K562 (cell line): ENCODE measurements around the gene SRRT. TPM values are rescaled to one million over a fixed set of nuclear protein-coding genes. Genes with fewer than 3 reads are reported as not detected.
A peak's percentile ranks its signal among the peaks of the same experiment; 100 is the strongest.

ENCODE experiments used
- ATAC-seq: fragments of 200-7000 bp; cut with Tn5 transposase; 3 replicates; pipeline ENCODE4 v1.9.1; 2020; ENCODE audit warnings: moderate library complexity
- BruUV-seq: library from RNA; stranded (reverse); fragments of 400-500 nt; replicated peaks from 2 replicates; lab custom pipeline; 2021; lab: Mats Ljungman, UMichigan
- CTCF ChIA-PET: fragments of 300-600 bp; formaldehyde crosslinking; extraction: SDS; loops from one replicate; lab custom pipeline; 2021; ENCODE audit warnings: low intra/inter-chr PET ratio; lab: Yijun Ruan, JAX
- POLR2A ChIA-PET: fragments of 300-600, 350-650 bp; sonication (Branson Sonifier 250); formaldehyde crosslinking; extraction: SDS; loops from one replicate; lab custom pipeline; 2021; ENCODE audit warnings: antibody characterized with exemption, inconsistent platforms; lab: Yijun Ruan, JAX
- DNase-seq, 4 experiments: peaks; one replicate each; pipeline versions ENCODE4 v3.0.0 to v3.0.0-alpha.2; 2011 to 2018; ENCODE audit warnings: low spot score in 3 of 4, mixed read lengths in 3 of 4; ENCODE audit errors: extremely low read depth in 1 of 4
- FAIRE-seq: peaks from 2 replicates; lab custom pipeline; 2011; peaks lifted over from hg19 to GRCh38; lab: Jason Lieb, UNC
- H2AFZ ChIP-seq: 2 replicates; pipeline ENCODE4 v1.6.0; 2011; ENCODE audit warnings: low read depth, low read length, control low read depth, inconsistent platforms
- H3K27ac ChIP-seq: fragments of 200-600 bp; 3 replicates; pipeline ENCODE4 v1.8.0; 2011; ENCODE audit warnings: low read depth, mild to moderate bottlenecking, control low read depth, inconsistent platforms, low read length, moderate library complexity, mixed read lengths; ENCODE audit errors: extremely low read depth
- H3K27me3 ChIP-seq, 2 experiments: fragments of 300-600 bp in 1 of 2; 2 replicates in 1 of 2; 3 replicates in 1 of 2; pipeline versions ENCODE4 v1.6.0 to v1.8.0; 2011; ENCODE audit warnings: inconsistent platforms in 2 of 2, low read length in 2 of 2, mild to moderate bottlenecking in 1 of 2, mixed read lengths in 1 of 2, moderate library complexity in 1 of 2; ENCODE audit not compliant: control insufficient read depth in 2 of 2, insufficient read depth in 2 of 2
- H3K36me3 ChIP-seq: fragments of 300-600 bp; 3 replicates; pipeline ENCODE4 v1.8.0; 2011; ENCODE audit warnings: mild to moderate bottlenecking, low read length, inconsistent platforms; ENCODE audit not compliant: control insufficient read depth, insufficient read depth
- H3K4me1 ChIP-seq, 2 experiments: fragments of 200-600 bp in 1 of 2; replicated peaks in 1 of 2; 2 replicates in 1 of 2; 3 replicates in 1 of 2; pipeline versions ENCODE4 v1.5.1 to v1.8.0; 2011; ENCODE audit warnings: inconsistent platforms in 2 of 2, low read length in 2 of 2, mild to moderate bottlenecking in 1 of 2, mixed read lengths in 1 of 2, moderate library complexity in 1 of 2; ENCODE audit not compliant: control insufficient read depth in 2 of 2, insufficient read depth in 2 of 2
- H3K4me2 ChIP-seq: 2 replicates; pipeline ENCODE4 v1.6.1; 2011; ENCODE audit warnings: low read length, control low read depth, inconsistent platforms, mixed read lengths; ENCODE audit not compliant: insufficient read depth
- H3K4me3 ChIP-seq: fragments of 200-600 bp; sonication (generic), shearing (Covaris generic); 2 replicates; pipeline ENCODE4 v1.5.1; 2016; ENCODE audit warnings: control low read depth, inconsistent platforms
- H3K79me2 ChIP-seq: fragments of 200-600 bp; 3 replicates; pipeline ENCODE4 v1.8.0; 2011; ENCODE audit warnings: low read length, inconsistent platforms; ENCODE audit not compliant: control insufficient read depth, insufficient read depth
- H3K9ac ChIP-seq, 2 experiments: 2 replicates each; pipeline versions ENCODE4 v1.6.0 to v1.6.1; 2011; ENCODE audit warnings: low read depth in 2 of 2, low read length in 2 of 2, control low read depth in 1 of 2, inconsistent platforms in 1 of 2, mild to moderate bottlenecking in 1 of 2, mixed read lengths in 1 of 2; ENCODE audit not compliant: insufficient read depth in 1 of 2
- H3K9me1 ChIP-seq: one replicate; pipeline ENCODE4 v1.6.0; 2011; ENCODE audit warnings: inconsistent platforms, mild to moderate bottlenecking, low read length, moderate library complexity; ENCODE audit not compliant: control insufficient read depth, insufficient read depth
- H3K9me3 ChIP-seq: replicated peaks from 2 replicates; pipeline ENCODE4 v1.5.1; 2011; ENCODE audit warnings: low read depth, low read length, inconsistent platforms; ENCODE audit not compliant: control insufficient read depth, insufficient read depth
- H4K20me1 ChIP-seq: replicated peaks from 2 replicates; pipeline ENCODE4 v1.6.1; 2011; ENCODE audit warnings: low read length, inconsistent platforms, mixed read lengths; ENCODE audit not compliant: control insufficient read depth, insufficient read depth
- FOS ChIP-seq: IDR thresholded peaks from 3 replicates; pipeline ENCODE4 v1.6.1; 2011; ENCODE audit not compliant: insufficient read length; ENCODE audit errors: extremely low read depth
- MAFF ChIP-seq: IDR thresholded peaks from 2 replicates; pipeline ENCODE4 v1.6.1; 2012; ENCODE audit warnings: low read length, improper control_type of control experiment
- NEUROD1 ChIP-seq: fragments of 150-350 bp; IDR thresholded peaks from 2 replicates; pipeline ENCODE4 v1.6.1; 2014; ENCODE audit warnings: borderline replicate concordance, low read length, low read depth; ENCODE audit not compliant: partially characterized antibody
- ZC3H11A ChIP-seq: IDR thresholded peaks from 2 replicates; pipeline ENCODE4 v1.6.1; 2012; ENCODE audit warnings: low read depth, low read length, improper control_type of control experiment
- ZFP1 ChIP-seq: fragments of 450-650 bp; formaldehyde crosslinking; IDR thresholded peaks from 2 replicates; pipeline ENCODE4 v1.4.0; 2020; ENCODE audit warnings: mild to moderate bottlenecking, mixed read lengths
- ZNF274 ChIP-seq: IDR thresholded peaks from 2 replicates; pipeline ENCODE4 v1.6.1; 2011; ENCODE audit warnings: low read depth, mild to moderate bottlenecking, low read length, moderate library complexity, borderline replicate concordance
- ZNF561 ChIP-seq: fragments of 450-650 bp; formaldehyde crosslinking; conservative IDR thresholded peaks from 2 replicates; pipeline ENCODE4 v1.4.0; 2020; ENCODE audit warnings: mild to moderate bottlenecking, moderate library complexity
- ZNF766 ChIP-seq: fragments of 200-800 bp; sonication (Bioruptor generic); conservative IDR thresholded peaks from 2 replicates; pipeline ENCODE4 v1.6.1; 2016; ENCODE audit warnings: missing genetic modification characterization, missing compliant biosample characterization
- WGBS: fragments of 100-300 bp; shearing (Covaris generic); methylation state at CpG from one replicate; pipeline ENCODE4 v1.1.6; 2016; ENCODE audit warnings: low coverage, mixed read lengths; ENCODE audit not compliant: insufficient coverage; ENCODE audit errors: missing lambda C conversion rate; 5-methylcytosine and 5-hydroxymethylcytosine counted together
- in situ Hi-C: fragments of 300-500 bp; cut with MboI; formaldehyde crosslinking; loops from 4 replicates; pipeline ENCODE4 v1.15.0; 2018; ENCODE audit warnings: inconsistent platforms, mixed read lengths
- intact Hi-C: fragments of 100-400 bp; cut with micrococcal nuclease; formaldehyde crosslinking; loops from 2 replicates; pipeline ENCODE4 v1.14.2; 2022
- polyA plus RNA-seq, 8 experiments: library from polyadenylated mRNA; depleted of rRNA in 4 of 8; stranded (reverse) in 5 of 8; unstranded in 3 of 8; fragments of >200 nt; fragmentation: Nextera tagmentation in 2 of 8; fragmentation: Illumina TruSeq in 1 of 8; extraction: Ambion mirVana in 2 of 8; extraction: Trizol in 1 of 8; gene quantifications; 2 replicates each; pipeline versions ENCODE4 v1.2.1 to v1.2.3, GENCODE V29; 2011 to 2014; ENCODE audit warnings: inconsistent platforms in 1 of 8, missing spikeins in 1 of 8
- total RNA-seq, 7 experiments: library from RNA; depleted of rRNA in 6 of 7; stranded (reverse); fragments of >200 nt in 6 of 7; fragmentation: Illumina TruSeq in 2 of 7; extraction: Trizol in 2 of 7; gene quantifications; 2 replicates each; pipeline versions ENCODE4 v1.2.1 to v1.2.3, GENCODE V29; 2011 to 2021; ENCODE audit warnings: low replicate concordance in 1 of 7
- TF ChIP-seq, protein P1 (sequence below): fragments of 250-450 bp; sonication (Bioruptor Pico); IDR thresholded peaks from 2 replicates; pipeline ENCODE4 v1.4.0; 2020; ENCODE audit warnings: mild to moderate bottlenecking, moderate library complexity
- TF ChIP-seq, protein P2 (sequence below): fragments of 450-650 bp; IDR thresholded peaks from 2 replicates; pipeline ENCODE4 v1.6.1; 2016; ENCODE audit warnings: low read depth, mild to moderate bottlenecking, moderate library complexity
- TF ChIP-seq, protein P3 (sequence below): fragments of 200-800 bp; sonication (Bioruptor generic); IDR thresholded peaks from 2 replicates; pipeline ENCODE4 v1.6.1; 2017; ENCODE audit warnings: missing genetic modification characterization, missing compliant biosample characterization
- TF ChIP-seq, protein P4 (sequence below): sonication (generic); formaldehyde crosslinking; IDR thresholded peaks from 2 replicates; pipeline ENCODE4 v1.8.0; 2022; ENCODE audit warnings: mild to moderate bottlenecking, missing genetic modification reagents

Gene SRRT
- total and polyA plus RNA-seq, 9 of the 15 experiments (the other 6 are each of a cell fraction or from before 2014, with no cell fraction given) = 10.3 to 263 (median 84.4) TPM

DNA sequence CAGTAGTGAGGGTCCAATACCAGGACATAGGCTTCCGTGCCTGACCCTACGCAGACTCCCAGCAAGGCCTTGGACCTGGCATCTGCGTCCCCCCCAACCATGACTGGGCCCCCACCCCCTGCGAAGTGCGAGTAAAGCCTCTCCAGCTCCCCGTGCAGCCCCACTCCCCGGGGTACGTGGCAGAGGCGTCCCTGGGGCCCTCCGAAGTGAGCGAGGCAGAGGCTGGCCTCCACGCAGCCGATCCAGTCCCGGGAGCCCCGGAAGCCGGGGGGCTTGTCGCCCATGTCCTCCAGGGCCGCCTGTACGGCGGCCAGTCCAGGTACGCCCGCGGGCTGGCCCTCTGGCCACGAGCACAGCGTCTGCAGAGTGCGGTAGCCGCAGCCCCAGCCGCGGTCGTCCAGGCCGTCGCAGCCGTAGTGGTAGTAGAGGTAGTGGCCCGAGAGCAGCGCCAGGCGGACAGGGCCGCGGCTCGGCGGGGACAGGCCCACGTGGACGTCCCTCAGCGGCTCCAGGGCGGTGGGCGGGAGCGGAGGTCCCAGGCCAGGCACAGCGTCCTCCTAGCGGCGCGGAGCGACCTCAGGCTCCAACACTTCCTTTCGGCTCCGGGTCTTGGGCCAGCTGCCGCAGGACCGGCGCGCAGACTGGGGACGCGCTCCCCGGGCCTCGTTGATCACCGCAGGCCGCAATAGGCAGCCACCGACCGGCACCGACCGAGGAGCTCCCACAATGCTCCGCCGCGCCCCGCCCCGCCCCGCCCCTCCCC is 14.3 kb downstream of the SRRT start, which contains the start of gene UFSP1:
Gene UFSP1 (minus strand): TSS at position 728 of the 763 bp plus-strand sequence. CDS start 444 bp downstream, at position 284.
- H3K36me3 ChIP-seq = peaks cover 48% of the 10 kb centered on the region
- H3K9me1 ChIP-seq = peaks cover 5% of the 10 kb centered on the region
- POLR2A ChIA-PET = interaction anchor here (0.5 to 6.3 kb wide), 16 partner anchors 9 to 1474 kb away, joined by 3 to 144 read pairs (median 4); partner anchors contain the start of gene SRRT
- FAIRE-seq (no peak), ATAC-seq (peak; percentile 70), DNase-seq (peak in 3 of 4 experiments; percentile 51 to 80 (median 66))
- H3K27me3 ChIP-seq = no peaks in the 10 kb centered on the region
- peaks cover 29 to 83% of the 10 kb centered on the region in 2 experiments for H3K4me1 ChIP-seq
- H3K4me3 ChIP-seq = peak within 1 kb of the TSS; percentile 70
- H3K79me2 ChIP-seq = peaks cover 44% of the 10 kb centered on the region
- intact Hi-C loops (no loop called here), in situ Hi-C loops (no loop called here)
- CTCF ChIA-PET = no interaction called here
- WGBS = under 1% methylated on average over 60 of the region's 73 CpGs
- no peaks in the 10 kb centered on the region for H3K9me3 ChIP-seq
- H3K27ac ChIP-seq = peak within 1 kb of the TSS; percentile 89
- no TSS peak for BruUV-seq
- H2AFZ ChIP-seq = peak within 1 kb of the TSS; percentile 83
- peak within 1 kb of the TSS; percentile 86 to 100 for H3K9ac ChIP-seq
- peaks cover 24% of the 10 kb centered on the region for H4K20me1 ChIP-seq
- H3K4me2 ChIP-seq = peak within 1 kb of the TSS; percentile 87
- TF ChIP-seq MAFF (no peak), ZNF561 (no peak), ZNF766 (CRISPR knock-in tag) (no peak; the same call in 1 of the 2 replicates), NEUROD1 (peak; percentile 9), ZC3H11A (no peak), ZNF274 (no peak), ZFP1 (CRISPR knock-in tag) (no peak), FOS (no peak)
- TF ChIP-seq, protein P1, sequence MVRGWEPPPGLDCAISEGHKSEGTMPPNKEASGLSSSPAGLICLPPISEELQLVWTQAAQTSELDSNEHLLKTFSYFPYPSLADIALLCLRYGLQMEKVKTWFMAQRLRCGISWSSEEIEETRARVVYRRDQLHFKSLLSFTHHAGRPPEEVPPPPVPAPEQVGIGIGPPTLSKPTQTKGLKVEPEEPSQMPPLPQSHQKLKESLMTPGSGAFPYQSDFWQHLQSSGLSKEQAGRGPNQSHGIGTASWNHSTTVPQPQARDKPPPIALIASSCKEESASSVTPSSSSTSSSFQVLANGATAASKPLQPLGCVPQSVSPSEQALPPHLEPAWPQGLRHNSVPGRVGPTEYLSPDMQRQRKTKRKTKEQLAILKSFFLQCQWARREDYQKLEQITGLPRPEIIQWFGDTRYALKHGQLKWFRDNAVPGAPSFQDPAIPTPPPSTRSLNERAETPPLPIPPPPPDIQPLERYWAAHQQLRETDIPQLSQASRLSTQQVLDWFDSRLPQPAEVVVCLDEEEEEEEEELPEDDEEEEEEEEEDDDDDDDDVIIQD (CRISPR knock-in tag) = no peak
- TF ChIP-seq, protein P2, sequence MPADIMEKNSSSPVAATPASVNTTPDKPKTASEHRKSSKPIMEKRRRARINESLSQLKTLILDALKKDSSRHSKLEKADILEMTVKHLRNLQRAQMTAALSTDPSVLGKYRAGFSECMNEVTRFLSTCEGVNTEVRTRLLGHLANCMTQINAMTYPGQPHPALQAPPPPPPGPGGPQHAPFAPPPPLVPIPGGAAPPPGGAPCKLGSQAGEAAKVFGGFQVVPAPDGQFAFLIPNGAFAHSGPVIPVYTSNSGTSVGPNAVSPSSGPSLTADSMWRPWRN = no peak
- TF ChIP-seq, protein P3, sequence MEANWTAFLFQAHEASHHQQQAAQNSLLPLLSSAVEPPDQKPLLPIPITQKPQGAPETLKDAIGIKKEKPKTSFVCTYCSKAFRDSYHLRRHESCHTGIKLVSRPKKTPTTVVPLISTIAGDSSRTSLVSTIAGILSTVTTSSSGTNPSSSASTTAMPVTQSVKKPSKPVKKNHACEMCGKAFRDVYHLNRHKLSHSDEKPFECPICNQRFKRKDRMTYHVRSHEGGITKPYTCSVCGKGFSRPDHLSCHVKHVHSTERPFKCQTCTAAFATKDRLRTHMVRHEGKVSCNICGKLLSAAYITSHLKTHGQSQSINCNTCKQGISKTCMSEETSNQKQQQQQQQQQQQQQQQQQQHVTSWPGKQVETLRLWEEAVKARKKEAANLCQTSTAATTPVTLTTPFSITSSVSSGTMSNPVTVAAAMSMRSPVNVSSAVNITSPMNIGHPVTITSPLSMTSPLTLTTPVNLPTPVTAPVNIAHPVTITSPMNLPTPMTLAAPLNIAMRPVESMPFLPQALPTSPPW (CRISPR knock-in tag) = peak; percentile 92
- TF ChIP-seq, protein P4, sequence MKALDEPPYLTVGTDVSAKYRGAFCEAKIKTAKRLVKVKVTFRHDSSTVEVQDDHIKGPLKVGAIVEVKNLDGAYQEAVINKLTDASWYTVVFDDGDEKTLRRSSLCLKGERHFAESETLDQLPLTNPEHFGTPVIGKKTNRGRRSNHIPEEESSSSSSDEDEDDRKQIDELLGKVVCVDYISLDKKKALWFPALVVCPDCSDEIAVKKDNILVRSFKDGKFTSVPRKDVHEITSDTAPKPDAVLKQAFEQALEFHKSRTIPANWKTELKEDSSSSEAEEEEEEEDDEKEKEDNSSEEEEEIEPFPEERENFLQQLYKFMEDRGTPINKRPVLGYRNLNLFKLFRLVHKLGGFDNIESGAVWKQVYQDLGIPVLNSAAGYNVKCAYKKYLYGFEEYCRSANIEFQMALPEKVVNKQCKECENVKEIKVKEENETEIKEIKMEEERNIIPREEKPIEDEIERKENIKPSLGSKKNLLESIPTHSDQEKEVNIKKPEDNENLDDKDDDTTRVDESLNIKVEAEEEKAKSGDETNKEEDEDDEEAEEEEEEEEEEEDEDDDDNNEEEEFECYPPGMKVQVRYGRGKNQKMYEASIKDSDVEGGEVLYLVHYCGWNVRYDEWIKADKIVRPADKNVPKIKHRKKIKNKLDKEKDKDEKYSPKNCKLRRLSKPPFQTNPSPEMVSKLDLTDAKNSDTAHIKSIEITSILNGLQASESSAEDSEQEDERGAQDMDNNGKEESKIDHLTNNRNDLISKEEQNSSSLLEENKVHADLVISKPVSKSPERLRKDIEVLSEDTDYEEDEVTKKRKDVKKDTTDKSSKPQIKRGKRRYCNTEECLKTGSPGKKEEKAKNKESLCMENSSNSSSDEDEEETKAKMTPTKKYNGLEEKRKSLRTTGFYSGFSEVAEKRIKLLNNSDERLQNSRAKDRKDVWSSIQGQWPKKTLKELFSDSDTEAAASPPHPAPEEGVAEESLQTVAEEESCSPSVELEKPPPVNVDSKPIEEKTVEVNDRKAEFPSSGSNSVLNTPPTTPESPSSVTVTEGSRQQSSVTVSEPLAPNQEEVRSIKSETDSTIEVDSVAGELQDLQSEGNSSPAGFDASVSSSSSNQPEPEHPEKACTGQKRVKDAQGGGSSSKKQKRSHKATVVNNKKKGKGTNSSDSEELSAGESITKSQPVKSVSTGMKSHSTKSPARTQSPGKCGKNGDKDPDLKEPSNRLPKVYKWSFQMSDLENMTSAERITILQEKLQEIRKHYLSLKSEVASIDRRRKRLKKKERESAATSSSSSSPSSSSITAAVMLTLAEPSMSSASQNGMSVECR (CRISPR knock-in tag) = peak; percentile 83; the same call in 1 of the 2 replicates
